HCT116 (cell line): ENCODE measurements around the gene TTLL11. TPM values are rescaled to one million over a fixed set of nuclear protein-coding genes. Genes with fewer than 3 reads are reported as not detected.

Experiments
- ATAC-seq: fragments of 200-7000 bp; cut with Tn5 transposase; 2 replicates; pipeline ENCODE4 v1.9.1; 2020; ENCODE audit warnings: mild to moderate bottlenecking, moderate library complexity
- BruUV-seq: library from RNA; stranded (reverse); fragments of 400-500 nt; replicated peaks from 2 replicates; lab custom pipeline; 2021; lab: Mats Ljungman, UMichigan
- CTCF ChIA-PET: fragments of 300-600 bp; sonication (Branson Sonifier 250); formaldehyde crosslinking; loops from one replicate; lab custom pipeline; 2021; ENCODE audit warnings: antibody characterized with exemption; lab: Charles Lee
- POLR2A ChIA-PET: fragments of 300-600, 350-600 bp; sonication (Branson Sonifier 250); formaldehyde crosslinking; loops from one replicate; lab custom pipeline; 2021; ENCODE audit warnings: antibody characterized with exemption; lab: Charles Lee
- RAD21 ChIA-PET, 2 experiments: fragments of 300-600 bp; sonication (Branson Sonifier 250); formaldehyde crosslinking; loops; one replicate each; lab custom pipeline; 2023; ENCODE audit warnings: low total read pairs in 2 of 2; ENCODE audit not compliant: uncharacterized antibody in 2 of 2, unreplicated experiment in 2 of 2, low non-redundant PET in 1 of 2; lab: Charles Lee
- DNase-seq: peaks from one replicate; pipeline ENCODE4 v3.0.0-alpha.2; 2010; ENCODE audit warnings: low read depth, low spot score
- H2AFZ ChIP-seq: fragments of 200-600 bp; shearing (Covaris generic), sonication (generic); 2 replicates; pipeline ENCODE4 v1.6.1; 2017; ENCODE audit warnings: low read depth, mixed run types, mixed read lengths, antibody characterized with exemption, low read length; ENCODE audit not compliant: poor library complexity, severe bottlenecking
- H3K27ac ChIP-seq: 2 replicates; pipeline ENCODE4 v1.5.1; 2012; ENCODE audit warnings: low read depth, low read length
- H3K27me3 ChIP-seq: fragments of 200-600 bp; sonication (generic); 2 replicates; pipeline ENCODE4 v1.6.1; 2016; ENCODE audit warnings: mixed run types, low read length, mixed read lengths; ENCODE audit not compliant: insufficient read depth
- H3K36me3 ChIP-seq, 2 experiments: fragments of 200-500 bp in 1 of 2; fragments of 200-600 bp in 1 of 2; sonication (Bioruptor generic) in 1 of 2; sonication (generic) in 1 of 2; 2 replicates each; pipeline versions ENCODE4 v1.5.1 to v1.6.1; 2014 to 2016; ENCODE audit warnings: low read length in 2 of 2, inconsistent platforms in 1 of 2, mixed read lengths in 1 of 2, mixed run types in 1 of 2; ENCODE audit not compliant: insufficient read depth in 2 of 2, control insufficient read depth in 1 of 2
- H3K4me1 ChIP-seq, 2 experiments: fragments of 200-600 bp in 1 of 2; sonication (generic) in 1 of 2; 2 replicates each; pipeline versions ENCODE4 v1.5.1 to v1.6.1; 2012 to 2017; ENCODE audit warnings: low read length in 2 of 2, inconsistent platforms in 1 of 2, mild to moderate bottlenecking in 1 of 2, mixed read lengths in 1 of 2, mixed run types in 1 of 2, moderate library complexity in 1 of 2; ENCODE audit not compliant: insufficient read depth in 2 of 2, control insufficient read depth in 1 of 2
- H3K4me2 ChIP-seq: fragments of 200-600 bp; sonication (generic); 2 replicates; pipeline ENCODE4 v1.6.1; 2017; ENCODE audit warnings: mixed run types, low read length, mixed read lengths
- H3K4me3 ChIP-seq, 2 experiments: fragments of 200-600 bp in 1 of 2; sonication (generic) in 1 of 2; replicated peaks in 1 of 2; 2 replicates each; pipeline ENCODE4 v1.5.1; 2011 to 2016; ENCODE audit warnings: low read length in 2 of 2, control low read depth in 1 of 2, low read depth in 1 of 2, mild to moderate bottlenecking in 1 of 2, mixed read lengths in 1 of 2, mixed run types in 1 of 2
- H3K79me2 ChIP-seq: fragments of 200-600 bp; sonication (generic); 2 replicates; pipeline ENCODE4 v1.6.1; 2017; ENCODE audit warnings: mild to moderate bottlenecking, mixed run types, low read length, moderate library complexity, mixed read lengths; ENCODE audit not compliant: insufficient read depth
- H3K9ac ChIP-seq: fragments of 200-600 bp; sonication (generic); 2 replicates; pipeline ENCODE4 v1.6.1; 2016; ENCODE audit warnings: low read length, mixed read lengths
- H3K9me2 ChIP-seq: fragments of 200-600 bp; sonication (generic), shearing (Covaris generic); 2 replicates; pipeline ENCODE4 v1.6.1; 2017; ENCODE audit warnings: mixed run types, mild to moderate bottlenecking, moderate library complexity; ENCODE audit not compliant: insufficient read depth
- H3K9me3 ChIP-seq, 2 experiments: fragments of 200-500 bp in 1 of 2; fragments of 200-600 bp in 1 of 2; sonication (Bioruptor generic) in 1 of 2; sonication (generic) in 1 of 2; 2 replicates each; pipeline ENCODE4 v1.6.1; 2014 to 2017; ENCODE audit warnings: low read length in 2 of 2, mixed read lengths in 2 of 2, inconsistent platforms in 1 of 2, low read depth in 1 of 2, mild to moderate bottlenecking in 1 of 2, mixed run types in 1 of 2, moderate library complexity in 1 of 2; ENCODE audit not compliant: control insufficient read depth in 1 of 2, insufficient read depth in 1 of 2
- H4K20me1 ChIP-seq: fragments of 200-600 bp; sonication (generic), shearing (Covaris generic); 2 replicates; pipeline ENCODE4 v1.6.1; 2017; ENCODE audit warnings: mixed run types, mild to moderate bottlenecking, moderate library complexity; ENCODE audit not compliant: insufficient read depth
- CBX3 ChIP-seq: IDR thresholded peaks from 2 replicates; pipeline ENCODE4 v1.6.1; 2012; ENCODE audit warnings: low read depth
- CEBPB ChIP-seq: IDR thresholded peaks from 2 replicates; pipeline ENCODE4 v1.6.1; 2012; ENCODE audit warnings: low read depth
- EGR1 ChIP-seq: IDR thresholded peaks from 2 replicates; pipeline ENCODE4 v1.6.1; 2012; ENCODE audit warnings: low read depth
- FOSL1 ChIP-seq: IDR thresholded peaks from 2 replicates; pipeline ENCODE4 v1.6.1; 2012; ENCODE audit warnings: low read depth
- JUND ChIP-seq: IDR thresholded peaks from 2 replicates; pipeline ENCODE4 v1.6.1; 2012
- POLR2A ChIP-seq: IDR thresholded peaks from 2 replicates; pipeline ENCODE4 v1.7.0; 2011; ENCODE audit warnings: borderline replicate concordance; ENCODE audit not compliant: insufficient read depth, insufficient read length; ENCODE audit errors: extremely low read depth
- POLR2AphosphoS5 ChIP-seq: IDR thresholded peaks from 2 replicates; pipeline ENCODE4 v1.6.1; 2011; ENCODE audit warnings: mild to moderate bottlenecking, low read depth, low read length, moderate library complexity
- RAD21 ChIP-seq: IDR thresholded peaks from 2 replicates; pipeline ENCODE4 v1.6.1; 2012; ENCODE audit warnings: low read depth, mild to moderate bottlenecking
- SIN3A ChIP-seq: IDR thresholded peaks from 2 replicates; pipeline ENCODE4 v1.6.1; 2012; ENCODE audit warnings: low read depth
- SRF ChIP-seq: IDR thresholded peaks from 2 replicates; pipeline ENCODE4 v1.6.1; 2012; ENCODE audit warnings: low read depth
- ZFX ChIP-seq: fragments of 450-650 bp; IDR thresholded peaks from 2 replicates; pipeline ENCODE4 v1.6.1; 2017
- ZNF274 ChIP-seq: fragments of 200-500 bp; sonication (Bioruptor generic); IDR thresholded peaks from 2 replicates; pipeline ENCODE4 v1.6.1; 2014; ENCODE audit warnings: mild to moderate bottlenecking, low read depth, low read length, inconsistent platforms
- intact Hi-C: fragments of 100-400 bp; cut with micrococcal nuclease; formaldehyde crosslinking; loops from 2 replicates; pipeline ENCODE4 v1.10.0; 2022
- total RNA-seq: library from RNA; stranded (reverse); gene quantifications from one replicate; pipeline ENCODE4 v1.2.1, GENCODE V29; 2021; ENCODE audit not compliant: unreplicated experiment
- TF ChIP-seq, protein P1 (sequence below): IDR thresholded peaks from 2 replicates; pipeline ENCODE4 v1.6.1; 2011; ENCODE audit warnings: mild to moderate bottlenecking, low read length, moderate library complexity; ENCODE audit not compliant: insufficient replicate concordance; ENCODE audit errors: extremely low read depth
- TF ChIP-seq, protein P2 (sequence below): IDR thresholded peaks from 2 replicates; pipeline ENCODE4 v1.6.1; 2012
- TF ChIP-seq, protein P3 (sequence below), 3 experiments: fragments of 200-600 bp in 1 of 3; sonication (generic) in 1 of 3; IDR thresholded peaks in 2 of 3; conservative IDR thresholded peaks in 1 of 3; 2 replicates each; pipeline ENCODE4 v1.5.1; 2012 to 2017; ENCODE audit warnings: low read depth in 2 of 3, low read length in 2 of 3, antibody characterized with exemption in 1 of 3, borderline replicate concordance in 1 of 3, control low read depth in 1 of 3, mild to moderate bottlenecking in 1 of 3, mixed read lengths in 1 of 3, mixed run types in 1 of 3, moderate library complexity in 1 of 3; ENCODE audit not compliant: insufficient read depth in 1 of 3

The TTLL11 gene
- total RNA-seq, 1 experiment from 2014 or later = 2.2 TPM

DNA sequence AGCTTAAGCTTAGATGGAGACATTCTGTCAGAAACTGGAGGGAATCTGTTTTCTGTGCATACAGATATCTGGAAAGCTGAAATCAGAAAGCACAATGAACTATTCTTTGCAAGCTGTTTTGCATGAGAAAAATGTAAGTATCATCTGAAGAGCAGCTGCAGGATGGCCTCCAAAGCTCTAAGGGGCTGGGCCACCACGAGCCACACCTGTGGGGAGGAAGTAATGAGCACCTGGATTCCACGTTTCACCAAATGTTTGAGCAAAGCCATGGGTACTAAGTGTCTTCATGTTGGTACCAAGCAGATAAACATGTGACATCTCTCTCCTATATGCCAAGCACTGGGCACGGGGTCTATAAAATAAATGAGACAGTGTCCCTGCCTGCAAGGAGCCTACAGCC, 199.3 kb downstream of the TTLL11 start:
- H3K4me3 ChIP-seq = no peak overlapping the region
- H3K4me1 ChIP-seq = no peaks in the 10 kb centered on the region
- no peaks in the 10 kb centered on the region for H3K79me2 ChIP-seq
- RAD21 ChIA-PET = no interaction called here
- TF ChIP-seq SRF = no peak
- TF ChIP-seq, protein P1, sequence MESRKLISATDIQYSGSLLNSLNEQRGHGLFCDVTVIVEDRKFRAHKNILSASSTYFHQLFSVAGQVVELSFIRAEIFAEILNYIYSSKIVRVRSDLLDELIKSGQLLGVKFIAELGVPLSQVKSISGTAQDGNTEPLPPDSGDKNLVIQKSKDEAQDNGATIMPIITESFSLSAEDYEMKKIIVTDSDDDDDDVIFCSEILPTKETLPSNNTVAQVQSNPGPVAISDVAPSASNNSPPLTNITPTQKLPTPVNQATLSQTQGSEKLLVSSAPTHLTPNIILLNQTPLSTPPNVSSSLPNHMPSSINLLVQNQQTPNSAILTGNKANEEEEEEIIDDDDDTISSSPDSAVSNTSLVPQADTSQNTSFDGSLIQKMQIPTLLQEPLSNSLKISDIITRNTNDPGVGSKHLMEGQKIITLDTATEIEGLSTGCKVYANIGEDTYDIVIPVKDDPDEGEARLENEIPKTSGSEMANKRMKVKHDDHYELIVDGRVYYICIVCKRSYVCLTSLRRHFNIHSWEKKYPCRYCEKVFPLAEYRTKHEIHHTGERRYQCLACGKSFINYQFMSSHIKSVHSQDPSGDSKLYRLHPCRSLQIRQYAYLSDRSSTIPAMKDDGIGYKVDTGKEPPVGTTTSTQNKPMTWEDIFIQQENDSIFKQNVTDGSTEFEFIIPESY = no peak
- TF ChIP-seq CEBPB = no peak
- TF ChIP-seq ZFX = no peak
- no peak for TF ChIP-seq FOSL1
- TF ChIP-seq POLR2AphosphoS5 = no peak
- TF ChIP-seq, protein P2, sequence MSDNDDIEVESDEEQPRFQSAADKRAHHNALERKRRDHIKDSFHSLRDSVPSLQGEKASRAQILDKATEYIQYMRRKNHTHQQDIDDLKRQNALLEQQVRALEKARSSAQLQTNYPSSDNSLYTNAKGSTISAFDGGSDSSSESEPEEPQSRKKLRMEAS = no peak
- TF ChIP-seq, all 23 proteins: peak for 0
- ATAC-seq = no peak
- peaks cover 0 to 6% of the 10 kb centered on the region in 2 experiments; a peak in 1 of 4 replicates for H3K9me3 ChIP-seq
- no peaks in the 10 kb centered on the region for H3K36me3 ChIP-seq
- DNase-seq = no peak
- H2AFZ ChIP-seq = no peak overlapping the region
- H4K20me1 ChIP-seq = no peaks in the 10 kb centered on the region
- H3K27me3 ChIP-seq = no peaks in the 10 kb centered on the region
- intact Hi-C loops = no loop called here
- CTCF ChIA-PET = no interaction called here
- H3K4me2 ChIP-seq = no peak overlapping the region
- H3K9ac ChIP-seq = no peak overlapping the region
- H3K9me2 ChIP-seq = no peaks in the 10 kb centered on the region
- POLR2A ChIA-PET = no interaction called here
- H3K27ac ChIP-seq = no peak overlapping the region
- BruUV-seq = no TSS peak

DNA sequence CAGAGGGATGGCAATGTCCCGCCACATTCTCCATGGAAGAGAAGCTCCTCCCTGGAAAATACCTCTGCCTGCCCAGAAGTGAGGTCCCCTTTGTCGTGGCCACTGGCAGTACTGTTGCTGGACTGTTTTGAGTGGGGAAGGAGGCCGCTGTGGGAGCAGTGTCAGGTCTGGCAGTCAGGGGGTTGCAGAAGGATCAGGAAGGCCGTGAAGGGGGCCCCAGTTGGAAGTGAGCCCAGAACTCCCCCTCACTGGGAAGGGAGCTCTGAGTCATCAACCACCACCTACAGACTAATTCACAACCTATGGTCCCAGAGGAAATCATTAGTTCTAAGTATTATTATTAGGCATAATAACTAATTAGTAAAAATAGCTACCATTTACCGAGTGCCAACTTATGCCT, 200.4 kb downstream of the TTLL11 start:
- peaks cover 0 to 6% of the 10 kb centered on the region in 2 experiments; a peak in 1 of 4 replicates for H3K9me3 ChIP-seq
- H4K20me1 ChIP-seq = no peaks in the 10 kb centered on the region
- no peaks in the 10 kb centered on the region for H3K9me2 ChIP-seq
- no peak overlapping the region for H3K4me3 ChIP-seq
- intact Hi-C loops = no loop called here
- no peak for DNase-seq
- no peak for ATAC-seq
- no TSS peak for BruUV-seq
- H3K4me1 ChIP-seq = peaks cover 0 to 10% of the 10 kb centered on the region in 2 experiments; a peak in 2 of 4 replicates
- no peak overlapping the region for H3K9ac ChIP-seq
- H3K4me2 ChIP-seq = no peak overlapping the region
- H3K79me2 ChIP-seq = no peaks in the 10 kb centered on the region
- no peak overlapping the region for H2AFZ ChIP-seq
- no peaks in the 10 kb centered on the region for H3K36me3 ChIP-seq
- POLR2A ChIA-PET = no interaction called here
- no peak overlapping the region for H3K27ac ChIP-seq
- H3K27me3 ChIP-seq = no peaks in the 10 kb centered on the region
- RAD21 ChIA-PET = no interaction called here
- CTCF ChIA-PET = no interaction called here
- TF ChIP-seq, protein P3, sequence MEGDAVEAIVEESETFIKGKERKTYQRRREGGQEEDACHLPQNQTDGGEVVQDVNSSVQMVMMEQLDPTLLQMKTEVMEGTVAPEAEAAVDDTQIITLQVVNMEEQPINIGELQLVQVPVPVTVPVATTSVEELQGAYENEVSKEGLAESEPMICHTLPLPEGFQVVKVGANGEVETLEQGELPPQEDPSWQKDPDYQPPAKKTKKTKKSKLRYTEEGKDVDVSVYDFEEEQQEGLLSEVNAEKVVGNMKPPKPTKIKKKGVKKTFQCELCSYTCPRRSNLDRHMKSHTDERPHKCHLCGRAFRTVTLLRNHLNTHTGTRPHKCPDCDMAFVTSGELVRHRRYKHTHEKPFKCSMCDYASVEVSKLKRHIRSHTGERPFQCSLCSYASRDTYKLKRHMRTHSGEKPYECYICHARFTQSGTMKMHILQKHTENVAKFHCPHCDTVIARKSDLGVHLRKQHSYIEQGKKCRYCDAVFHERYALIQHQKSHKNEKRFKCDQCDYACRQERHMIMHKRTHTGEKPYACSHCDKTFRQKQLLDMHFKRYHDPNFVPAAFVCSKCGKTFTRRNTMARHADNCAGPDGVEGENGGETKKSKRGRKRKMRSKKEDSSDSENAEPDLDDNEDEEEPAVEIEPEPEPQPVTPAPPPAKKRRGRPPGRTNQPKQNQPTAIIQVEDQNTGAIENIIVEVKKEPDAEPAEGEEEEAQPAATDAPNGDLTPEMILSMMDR (IDR thresholded peaks at IDR 0.05 in 2 of 3, conservative IDR thresholded peaks at IDR 0.05 in 1 of 3; ENCODE audit: borderline replicate concordance in 1 of 3, insufficient read depth in 1 of 3, low read depth in 2 of 3, low read length in 2 of 3) = no peak
- TF ChIP-seq SRF (no peak), JUND (no peak), RAD21 (no peak), ZNF274 (no peak), SIN3A (no peak), POLR2A (no peak), EGR1 (no peak), CBX3 (no peak), FOSL1 (no peak)
- TF ChIP-seq, protein P1 = no peak
- TF ChIP-seq, protein P2 = no peak
